ENCODE measurements around the gene PRM1.

DNA sequence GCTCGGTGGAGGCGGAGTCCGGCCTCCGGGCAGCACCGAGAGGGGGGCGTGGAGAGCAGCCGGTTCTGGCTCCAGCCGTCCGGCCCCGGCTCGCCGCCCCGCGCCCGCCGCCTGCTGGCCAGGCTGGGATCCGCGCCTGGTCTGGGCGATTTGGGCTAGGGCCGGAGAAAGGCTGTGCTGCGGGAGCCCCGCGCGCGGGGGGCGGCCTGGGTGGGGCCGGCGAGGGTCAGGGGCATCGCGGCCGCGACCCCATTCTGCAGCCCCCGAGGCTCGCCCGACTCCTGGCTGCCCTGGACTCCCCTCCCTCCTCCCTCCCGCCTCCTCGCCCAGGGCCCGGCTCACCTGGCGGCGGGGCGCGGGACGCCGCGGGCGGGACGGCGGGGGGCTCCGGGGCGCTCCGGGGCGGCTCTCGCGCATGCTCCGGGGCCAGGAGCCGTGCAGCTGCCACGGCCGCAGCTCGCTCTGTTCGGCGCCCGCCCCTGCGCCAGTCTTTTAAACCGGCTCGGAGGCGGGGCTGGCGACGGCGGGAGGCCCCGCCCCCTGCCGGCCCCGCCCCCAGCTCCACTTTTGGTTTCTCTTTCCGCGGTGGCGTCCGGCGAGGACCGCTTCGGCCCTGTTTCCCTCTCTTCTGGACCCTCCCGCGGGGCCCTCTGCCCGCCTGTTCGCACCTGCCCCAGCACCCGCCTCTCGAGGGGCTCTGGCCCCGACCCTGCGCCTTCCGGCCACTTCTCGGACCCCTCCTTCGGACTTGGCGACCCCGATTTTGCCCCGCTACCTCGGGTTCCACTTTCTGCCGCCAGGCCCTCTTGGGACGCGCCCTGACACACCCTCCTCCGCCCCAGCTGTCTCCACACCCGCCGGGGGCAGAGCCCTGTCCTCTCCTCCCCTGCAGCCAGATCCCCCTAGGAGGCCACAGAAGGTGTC is 25.1 kb downstream of the PRM1 start, which contains the start of gene SOCS1:
- TF ChIP-seq RFX5 (IDR thresholded peaks at IDR 0.05; ENCODE audit: low read depth, low read length) (no peak), FOS (IDR thresholded peaks at IDR 0.05; ENCODE audit: low read depth, low read length) (no peak), POLR2A (IDR thresholded peaks at IDR 0.05; ENCODE audit: low read depth, low read length) (peak; percentile 99), CHD1 (IDR thresholded peaks at IDR 0.05; ENCODE audit: low read depth, low read length) (0 out of 2 replicates have a peak, but pooled peaks have one; percentile 52), RAD21 (IDR thresholded peaks at IDR 0.05; ENCODE audit: low read length) (peak; percentile 85), MXI1 (IDR thresholded peaks at IDR 0.05; ENCODE audit: borderline replicate concordance, low read depth, low read length) (0 out of 2 replicates have a peak, but pooled peaks have one; percentile 49)
- TF ChIP-seq, protein P1, sequence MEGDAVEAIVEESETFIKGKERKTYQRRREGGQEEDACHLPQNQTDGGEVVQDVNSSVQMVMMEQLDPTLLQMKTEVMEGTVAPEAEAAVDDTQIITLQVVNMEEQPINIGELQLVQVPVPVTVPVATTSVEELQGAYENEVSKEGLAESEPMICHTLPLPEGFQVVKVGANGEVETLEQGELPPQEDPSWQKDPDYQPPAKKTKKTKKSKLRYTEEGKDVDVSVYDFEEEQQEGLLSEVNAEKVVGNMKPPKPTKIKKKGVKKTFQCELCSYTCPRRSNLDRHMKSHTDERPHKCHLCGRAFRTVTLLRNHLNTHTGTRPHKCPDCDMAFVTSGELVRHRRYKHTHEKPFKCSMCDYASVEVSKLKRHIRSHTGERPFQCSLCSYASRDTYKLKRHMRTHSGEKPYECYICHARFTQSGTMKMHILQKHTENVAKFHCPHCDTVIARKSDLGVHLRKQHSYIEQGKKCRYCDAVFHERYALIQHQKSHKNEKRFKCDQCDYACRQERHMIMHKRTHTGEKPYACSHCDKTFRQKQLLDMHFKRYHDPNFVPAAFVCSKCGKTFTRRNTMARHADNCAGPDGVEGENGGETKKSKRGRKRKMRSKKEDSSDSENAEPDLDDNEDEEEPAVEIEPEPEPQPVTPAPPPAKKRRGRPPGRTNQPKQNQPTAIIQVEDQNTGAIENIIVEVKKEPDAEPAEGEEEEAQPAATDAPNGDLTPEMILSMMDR (conservative IDR thresholded peaks at IDR 0.05; ENCODE audit: low read depth, low read length): peak; percentile 82
